Neural crest cell (in vitro differentiated cells): ENCODE measurements around the gene KRT14. TPM values are rescaled to one million over a fixed set of nuclear protein-coding genes. Genes with fewer than 3 reads are reported as not detected.
"Not testable (repeated sequence)": the region's sequence is repeated elsewhere in the genome, so short reads cannot be mapped to it uniquely, and the experiment has no call there.

ENCODE experiments used
- DNase-seq: peaks from one replicate; pipeline ENCODE4 v3.0.0; 2021; ENCODE audit warnings: low read depth, mixed read lengths, low spot score
- H3K27ac Mint-ChIP-seq: one replicate; pipeline ENCODE4 v1.8.0; 2021; ENCODE audit warnings: mild to moderate bottlenecking, mixed read lengths; ENCODE audit not compliant: unreplicated experiment
- H3K27me3 Mint-ChIP-seq: 2 replicates; pipeline ENCODE4 v1.8.0; 2021; ENCODE audit warnings: low read depth, mild to moderate bottlenecking, mixed read lengths
- H3K36me3 Mint-ChIP-seq: 2 replicates; pipeline ENCODE4 v1.8.0; 2021; ENCODE audit warnings: low read depth, mild to moderate bottlenecking, mixed read lengths
- H3K4me1 Mint-ChIP-seq: 2 replicates; pipeline ENCODE4 v1.8.0; 2021; ENCODE audit warnings: mixed read lengths
- H3K4me3 Mint-ChIP-seq: one replicate; pipeline ENCODE4 v1.8.0; 2021; ENCODE audit warnings: mild to moderate bottlenecking, mixed read lengths
- H3K9me3 Mint-ChIP-seq: 2 replicates; pipeline ENCODE4 v1.8.0; 2021; ENCODE audit warnings: mixed read lengths
- CTCF ChIP-seq: fragments of 200-600 bp; sonication (generic); conservative IDR thresholded peaks from 2 replicates; pipeline ENCODE4 v1.5.0; 2021; ENCODE audit warnings: antibody characterized with exemption, mild to moderate bottlenecking
- total RNA-seq: library from RNA; stranded (reverse); gene quantifications from 2 replicates; pipeline ENCODE4 v1.2.1, GENCODE V29; 2021

Gene KRT14
- total RNA-seq, 1 donor from 2014 or later: not detected

DNA sequence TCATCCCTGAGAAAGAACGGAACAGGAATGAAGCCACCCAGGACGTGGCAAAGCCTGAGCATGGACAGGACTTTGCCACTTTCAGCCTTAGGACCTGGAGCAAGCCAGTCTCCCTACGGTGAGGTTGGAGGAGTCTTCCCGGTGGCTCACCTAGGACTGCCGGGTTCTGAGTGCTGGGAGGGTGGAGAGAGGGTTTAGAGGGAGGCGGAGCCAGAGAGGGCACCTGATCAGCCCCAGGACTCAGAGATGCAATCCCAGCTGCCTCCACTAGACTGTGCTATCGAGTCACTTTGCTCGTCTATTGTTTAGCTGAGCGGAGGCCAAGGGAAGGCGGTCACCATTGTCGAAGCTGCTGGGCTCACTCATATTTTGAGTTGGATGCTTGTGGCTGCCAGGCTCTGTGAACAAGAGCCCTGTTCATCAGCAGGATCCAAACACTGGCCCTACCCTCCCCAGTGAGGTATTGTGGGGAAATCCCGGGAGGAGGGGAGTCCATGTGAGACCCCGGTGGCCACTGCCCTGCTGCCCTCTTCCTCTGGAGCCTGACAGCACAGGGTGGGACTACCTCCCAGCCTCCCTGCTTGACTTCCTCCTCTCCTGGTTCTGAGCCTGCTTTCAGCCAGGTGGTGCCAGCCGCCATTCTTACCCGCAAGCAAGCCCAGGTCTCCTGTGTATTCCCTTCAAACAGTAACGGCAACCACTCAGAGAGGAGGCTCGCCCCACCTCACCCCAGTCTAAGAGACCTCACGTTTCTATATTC is 7.0 kb downstream of the KRT14 start:
- Mint-ChIP-seq H3K36me3 (no peaks in the 10 kb centered on the region), H3K27ac (no peak overlapping the region), H3K27me3 (peaks cover 26% of the 10 kb centered on the region), H3K4me3 (no peak overlapping the region), H3K4me1 (no peaks in the 10 kb centered on the region), H3K9me3 (peaks cover 2% of the 10 kb centered on the region)
- TF ChIP-seq CTCF: peak; percentile 75
- peak; percentile 90 for DNase-seq

DNA sequence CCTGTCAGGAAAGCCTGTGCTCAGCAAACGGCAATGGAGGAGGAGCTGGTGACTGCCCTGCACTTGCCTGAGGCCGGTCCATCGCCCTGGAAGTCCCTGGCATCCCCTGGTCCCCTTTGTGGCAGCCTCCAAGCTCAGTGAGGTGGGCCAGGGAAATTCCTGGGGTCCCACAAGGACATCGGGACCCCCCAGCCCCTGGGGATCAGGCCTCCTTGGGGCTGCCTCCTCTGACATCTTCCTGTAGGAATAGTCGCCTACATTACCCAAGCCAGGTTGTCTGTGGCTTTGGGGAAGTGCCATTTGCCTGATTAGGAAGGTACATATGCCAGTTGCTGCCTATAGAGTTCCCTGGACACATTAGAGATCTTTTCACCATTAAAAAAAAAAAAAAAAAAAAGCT is 7.7 kb downstream of the KRT14 start:
- no peak for DNase-seq
- peaks cover 26% of the 10 kb centered on the region for H3K27me3 Mint-ChIP-seq
- peaks cover 2% of the 10 kb centered on the region for H3K9me3 Mint-ChIP-seq
- no peaks in the 10 kb centered on the region for H3K4me1 Mint-ChIP-seq
- no peak overlapping the region for H3K27ac Mint-ChIP-seq
- no peaks in the 10 kb centered on the region for H3K36me3 Mint-ChIP-seq
- no peak overlapping the region for H3K4me3 Mint-ChIP-seq
- no peak for TF ChIP-seq CTCF

- no peak for DNase-seq
- H3K27me3 Mint-ChIP-seq: peaks cover 28% of the 10 kb centered on the region
- no peak overlapping the region for H3K27ac Mint-ChIP-seq
- no peaks in the 10 kb centered on the region for H3K4me1 Mint-ChIP-seq
- TF ChIP-seq CTCF: no peak
- H3K36me3 Mint-ChIP-seq: no peaks in the 10 kb centered on the region
- peaks cover 2% of the 10 kb centered on the region for H3K9me3 Mint-ChIP-seq
- H3K4me3 Mint-ChIP-seq: no peak overlapping the region
These were observed 8.2 kb downstream of the KRT14 start for GRCh38 chr17:41578538-41578937.

GRCh38 chr17:41576740-41577139 is 10.0 kb downstream of the KRT14 start:
- not testable (repeated sequence) for H3K4me1 Mint-ChIP-seq, H3K9me3 Mint-ChIP-seq, H3K4me3 Mint-ChIP-seq, H3K36me3 Mint-ChIP-seq, DNase-seq, H3K27ac Mint-ChIP-seq
- peaks cover 38% of the 10 kb centered on the region for H3K27me3 Mint-ChIP-seq

DNA sequence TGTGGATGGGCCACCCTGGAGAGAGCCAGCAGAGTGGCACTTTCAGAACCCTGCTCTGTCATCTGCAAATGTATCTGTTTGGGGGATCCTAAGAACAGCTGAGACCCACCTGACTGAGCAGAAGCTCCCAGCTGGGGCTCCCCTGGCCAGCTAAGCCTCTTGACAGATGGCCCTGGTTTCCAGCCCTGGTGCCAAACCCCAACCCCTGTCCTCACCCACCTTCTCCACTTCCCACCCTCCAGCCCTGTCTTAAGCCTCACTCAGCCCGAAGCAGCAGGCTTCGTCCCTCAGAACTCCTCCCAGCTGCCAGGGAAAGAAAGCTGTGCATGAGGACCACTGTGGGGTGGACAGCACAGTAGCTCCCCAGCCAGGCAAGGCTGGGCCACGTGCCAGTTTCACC is 11.4 kb downstream of the KRT14 start:
- H3K27me3 Mint-ChIP-seq: peaks cover 44% of the 10 kb centered on the region
- DNase-seq: no peak
- H3K9me3 Mint-ChIP-seq: no peaks in the 10 kb centered on the region
- H3K36me3 Mint-ChIP-seq: no peaks in the 10 kb centered on the region
- no peaks in the 10 kb centered on the region for H3K4me1 Mint-ChIP-seq
- H3K27ac Mint-ChIP-seq: no peak overlapping the region
- no peak for TF ChIP-seq CTCF
- H3K4me3 Mint-ChIP-seq: no peak overlapping the region

DNA sequence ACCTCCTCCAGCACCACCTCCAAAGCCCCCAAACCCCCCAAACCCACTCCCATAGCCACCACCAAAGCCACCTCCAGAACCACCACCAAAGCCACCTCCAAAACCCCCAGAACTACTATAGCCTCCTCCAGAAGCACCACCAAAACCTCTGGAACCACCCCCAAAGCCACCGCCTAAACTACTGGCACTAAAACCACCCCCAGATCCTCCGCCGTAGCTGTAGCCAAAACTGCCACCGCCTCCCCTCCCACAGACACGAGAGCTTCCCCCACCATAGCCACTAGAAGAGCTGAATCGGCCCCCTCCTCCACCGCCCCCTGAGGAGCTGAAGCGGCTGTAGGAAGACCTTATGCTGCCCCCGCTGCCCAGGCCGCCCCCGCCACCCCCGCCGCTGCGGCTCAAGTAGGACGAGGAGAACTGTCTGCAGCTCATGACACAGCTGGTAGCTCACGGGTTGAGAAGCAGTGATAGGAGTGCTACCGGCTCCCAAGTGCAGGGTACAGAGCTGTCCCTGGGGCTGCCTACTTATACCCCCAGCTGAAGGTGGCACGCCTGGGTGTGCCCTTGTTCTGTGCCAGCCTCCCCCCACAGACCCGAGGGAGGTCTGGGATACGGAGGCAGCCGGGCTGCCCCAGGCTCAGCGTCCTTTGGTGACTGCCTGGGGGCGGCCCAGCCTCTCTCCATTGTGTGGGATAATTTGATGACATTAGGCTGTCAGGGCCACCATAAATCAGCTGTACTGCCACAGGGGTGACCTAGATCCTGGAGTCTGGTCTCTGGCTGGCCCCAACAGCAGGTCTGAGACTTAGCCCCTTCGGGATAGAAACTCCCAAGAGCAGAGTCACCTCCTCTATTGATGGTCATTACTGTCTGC is 14.9 kb downstream of the KRT14 start, which contains the start of gene KRT9:
KRT9 (minus strand) TSS at position 499 of the 874 bp plus-strand sequence; CDS start at position 432, 67 bp downstream.
- Mint-ChIP-seq H3K36me3 (no peaks in the 10 kb centered on the region), H3K27me3 (peaks cover 64% of the 10 kb centered on the region), H3K9me3 (no peaks in the 10 kb centered on the region), H3K4me1 (no peaks in the 10 kb centered on the region), H3K27ac (no peak within 1 kb of the TSS), H3K4me3 (no peak within 1 kb of the TSS)
- DNase-seq: no peak
- TF ChIP-seq CTCF: no peak
